HL-60 (cell line): ENCODE data around the gene WNT2.

ENCODE experiments used
- CTCF ChIP-seq: IDR thresholded peaks from one replicate; pipeline ENCODE4 v1.5.1; 2011; ENCODE audit warnings: low read length, control low read depth, inconsistent platforms; ENCODE audit not compliant: insufficient read depth
- GABPA ChIP-seq: IDR thresholded peaks from 2 replicates; pipeline ENCODE4 v1.6.1; 2012; ENCODE audit warnings: low read depth
- POLR2AphosphoS5 ChIP-seq: IDR thresholded peaks from 2 replicates; pipeline ENCODE4 v1.6.1; 2012; ENCODE audit warnings: low read depth
- REST ChIP-seq: IDR thresholded peaks from 2 replicates; pipeline ENCODE4 v1.6.1; 2012; ENCODE audit warnings: low read depth; ENCODE audit not compliant: insufficient replicate concordance
- SPI1 ChIP-seq: IDR thresholded peaks from 2 replicates; pipeline ENCODE4 v1.6.1; 2012; ENCODE audit warnings: low read depth, mild to moderate bottlenecking, borderline replicate concordance

DNA sequence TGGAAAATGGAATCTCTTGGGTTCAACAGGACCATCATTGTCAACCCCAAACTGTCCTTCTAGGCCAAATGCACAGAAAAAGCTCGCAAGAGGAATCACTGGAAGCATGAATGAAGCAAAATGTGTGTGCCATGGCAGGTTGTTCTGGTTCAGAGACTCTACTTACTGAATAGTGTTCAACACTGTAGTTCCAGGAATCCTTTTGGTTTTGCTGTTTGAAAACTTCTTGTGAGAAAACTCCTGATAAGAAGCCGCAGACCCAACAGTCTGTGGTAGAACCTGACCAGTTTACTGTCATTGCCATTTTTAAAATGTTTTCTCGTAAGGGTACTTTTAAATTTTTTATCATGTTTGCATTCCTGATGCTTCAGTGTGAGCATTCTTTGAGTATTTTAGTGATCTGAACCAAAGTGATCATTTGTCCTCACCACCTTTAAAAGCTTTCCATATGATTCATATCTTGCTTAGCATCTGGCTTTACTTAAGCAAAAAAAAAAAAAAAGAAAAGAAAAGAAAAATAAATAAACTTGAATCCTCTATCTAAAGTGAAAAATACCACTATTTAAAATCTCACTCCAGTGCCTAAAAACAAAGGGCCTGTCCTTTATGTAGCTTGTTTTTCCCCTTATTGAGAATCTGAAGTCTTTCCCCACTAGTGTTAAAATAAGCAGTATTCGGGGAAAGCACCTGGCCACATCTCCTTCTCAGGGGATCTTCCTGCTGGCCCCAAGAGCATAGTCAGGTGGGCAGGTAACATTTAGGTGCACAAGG lies 92.4 kb downstream of the WNT2 start:
- TF ChIP-seq CTCF (no peak), POLR2AphosphoS5 (no peak), REST (no peak), SPI1 (no peak), GABPA (no peak)
